AG09319 (cell line): Measurements from ENCODE around the gene CD58.

Experiments
- DNase-seq: peaks from one replicate; pipeline ENCODE4 v3.0.0-alpha.2; 2010; ENCODE audit warnings: low read depth; ENCODE audit errors: extremely low read depth
- TF ChIP-seq, protein P1 (sequence below): IDR thresholded peaks from 2 replicates; pipeline ENCODE4 v1.5.1; 2011; ENCODE audit warnings: low read depth, mild to moderate bottlenecking, inconsistent platforms, low read length, moderate library complexity

Gene CD58

DNA sequence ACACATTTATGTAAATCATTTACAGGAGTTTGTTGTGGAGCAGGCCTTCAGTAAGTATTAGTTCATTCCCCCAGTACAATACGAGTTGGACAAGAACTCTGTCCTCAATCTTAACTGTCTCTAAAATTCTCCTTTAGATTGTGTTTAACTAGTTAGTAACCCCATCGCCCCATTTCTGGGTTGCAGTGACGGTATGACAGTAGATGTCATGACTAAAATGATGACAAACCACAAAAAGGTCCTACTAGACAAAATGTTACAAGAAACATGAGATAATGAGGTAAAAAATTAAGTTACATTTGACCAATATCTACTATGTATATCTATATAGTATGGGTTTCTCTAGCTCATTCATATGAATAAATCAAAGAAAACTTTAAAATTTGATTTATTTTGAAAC is 41.1 kb downstream of the CD58 start:
- no peak for DNase-seq
- TF ChIP-seq, protein P1, sequence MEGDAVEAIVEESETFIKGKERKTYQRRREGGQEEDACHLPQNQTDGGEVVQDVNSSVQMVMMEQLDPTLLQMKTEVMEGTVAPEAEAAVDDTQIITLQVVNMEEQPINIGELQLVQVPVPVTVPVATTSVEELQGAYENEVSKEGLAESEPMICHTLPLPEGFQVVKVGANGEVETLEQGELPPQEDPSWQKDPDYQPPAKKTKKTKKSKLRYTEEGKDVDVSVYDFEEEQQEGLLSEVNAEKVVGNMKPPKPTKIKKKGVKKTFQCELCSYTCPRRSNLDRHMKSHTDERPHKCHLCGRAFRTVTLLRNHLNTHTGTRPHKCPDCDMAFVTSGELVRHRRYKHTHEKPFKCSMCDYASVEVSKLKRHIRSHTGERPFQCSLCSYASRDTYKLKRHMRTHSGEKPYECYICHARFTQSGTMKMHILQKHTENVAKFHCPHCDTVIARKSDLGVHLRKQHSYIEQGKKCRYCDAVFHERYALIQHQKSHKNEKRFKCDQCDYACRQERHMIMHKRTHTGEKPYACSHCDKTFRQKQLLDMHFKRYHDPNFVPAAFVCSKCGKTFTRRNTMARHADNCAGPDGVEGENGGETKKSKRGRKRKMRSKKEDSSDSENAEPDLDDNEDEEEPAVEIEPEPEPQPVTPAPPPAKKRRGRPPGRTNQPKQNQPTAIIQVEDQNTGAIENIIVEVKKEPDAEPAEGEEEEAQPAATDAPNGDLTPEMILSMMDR, result no peak

DNA sequence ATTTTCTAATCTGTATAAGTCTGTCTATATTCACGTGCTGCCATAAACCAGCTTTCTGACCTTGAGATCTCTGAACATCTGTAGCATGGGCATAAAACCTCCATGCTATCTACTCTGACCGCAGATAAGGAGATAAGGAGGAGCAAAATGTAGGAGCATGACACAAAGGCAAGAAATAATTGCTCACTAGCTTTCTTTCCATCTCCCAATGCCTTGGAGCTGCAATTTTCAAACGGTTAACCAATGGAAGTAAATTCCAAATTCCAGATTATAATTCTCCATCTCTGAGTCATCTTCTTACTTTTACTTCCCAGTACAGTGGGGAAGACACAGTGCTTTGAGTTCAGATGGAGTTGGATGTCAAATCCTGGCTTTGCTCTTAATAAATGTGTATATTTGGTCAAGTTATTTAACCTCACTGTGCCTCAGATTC is 41.6 kb downstream of the CD58 start:
- DNase-seq, result no peak
- TF ChIP-seq, protein P1, result no peak

DNA sequence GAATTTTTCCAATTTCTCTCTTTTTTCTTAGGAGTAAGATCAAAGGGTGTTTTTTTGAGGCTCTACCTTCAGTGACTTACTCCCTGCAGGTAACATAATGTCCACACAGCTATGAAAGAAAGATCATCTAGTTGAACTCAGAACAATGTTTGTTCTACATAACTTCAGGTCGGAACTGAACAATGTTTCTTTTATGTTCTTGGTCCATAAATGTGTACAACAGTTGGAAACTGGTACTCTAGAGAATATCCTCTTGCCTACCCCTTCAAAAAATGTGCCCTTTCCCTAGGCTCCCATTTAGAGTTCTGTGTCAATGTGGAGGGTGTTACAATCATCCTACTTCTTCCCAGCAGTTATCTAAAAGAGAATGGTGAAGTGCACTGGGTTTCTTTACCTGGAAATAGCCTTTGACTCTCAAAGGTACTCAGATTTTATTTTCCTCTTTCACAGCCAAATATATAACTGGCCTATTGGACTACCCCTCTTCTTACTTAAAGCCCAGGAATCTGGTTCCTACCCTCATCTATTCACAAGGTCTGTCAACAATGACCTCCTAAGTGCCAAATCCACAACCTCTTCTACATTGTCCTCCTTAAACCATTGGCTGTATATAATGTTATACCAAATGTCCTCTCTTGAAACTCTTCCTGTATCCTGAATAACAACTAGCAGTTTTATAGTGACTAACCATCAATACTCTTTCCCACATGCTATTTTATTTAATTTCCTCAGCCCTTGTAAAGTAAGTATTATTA is 42.3 kb downstream of the CD58 start:
- TF ChIP-seq, protein P1, result no peak
- no peak for DNase-seq

DNA sequence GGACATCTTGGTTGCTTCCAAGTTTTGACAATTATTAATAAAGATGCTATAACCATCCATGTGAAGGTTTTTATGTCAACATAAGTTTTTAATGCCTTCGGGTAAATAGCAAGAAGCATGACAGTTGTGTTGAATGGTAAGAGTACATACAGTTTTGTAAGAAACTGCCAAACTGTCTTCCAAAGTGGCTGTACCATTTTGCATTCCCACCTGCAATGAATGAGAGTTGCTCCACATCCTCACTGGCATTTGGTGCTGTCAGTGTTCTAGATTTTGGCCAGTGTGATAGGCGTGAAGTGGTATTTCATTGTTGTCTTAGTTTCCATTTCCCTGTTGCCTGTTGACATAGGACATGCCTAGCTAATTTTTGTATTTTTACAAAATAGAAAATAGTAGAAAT is 45.4 kb downstream of the CD58 start:
- TF ChIP-seq, protein P1, result no peak

DNA sequence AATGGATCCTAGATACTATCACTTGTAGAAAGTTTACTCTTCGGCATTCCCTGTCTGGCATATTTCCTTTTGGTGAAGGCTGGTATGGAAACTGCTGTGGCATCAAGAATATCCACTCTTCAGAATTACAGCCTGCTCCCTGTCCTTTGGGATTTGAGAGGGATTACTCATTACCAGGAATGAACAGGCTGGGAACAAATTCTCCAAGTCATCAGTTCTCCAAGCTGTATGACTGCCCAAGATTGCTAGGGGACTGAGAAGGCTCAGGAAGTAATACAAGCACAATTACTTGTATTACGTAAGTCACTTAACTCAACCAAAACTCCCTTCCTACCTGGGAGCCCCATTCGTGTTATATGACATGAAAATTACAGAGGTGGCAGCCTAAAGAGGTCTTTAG is 49.6 kb downstream of the CD58 start:
- DNase-seq, result no peak
- TF ChIP-seq, protein P1, result no peak

More for the DNA sequence above, 45.4 kb downstream of the CD58 start:
- no peak for DNase-seq

DNA sequence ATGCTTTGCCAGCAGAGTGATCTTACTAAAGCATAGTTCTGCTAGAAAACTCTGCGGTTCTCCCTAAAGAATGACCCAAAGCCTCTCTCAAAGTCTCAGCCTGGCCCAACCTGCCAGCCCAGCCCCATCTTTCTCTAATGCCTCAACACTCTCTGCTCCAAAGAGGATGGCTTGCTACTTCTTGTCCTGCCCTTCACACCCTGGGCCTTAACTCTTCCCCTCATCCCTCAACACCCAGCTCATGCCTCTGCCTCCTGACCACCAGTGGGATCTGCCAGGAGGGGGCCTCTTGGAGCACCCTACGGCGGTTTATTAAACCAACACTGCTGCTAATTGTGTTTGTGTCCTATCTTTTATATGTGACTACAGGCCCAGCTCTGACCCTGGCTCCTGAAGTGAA is 52.4 kb downstream of the CD58 start:
- TF ChIP-seq, protein P1, result no peak
- no peak for DNase-seq

DNA sequence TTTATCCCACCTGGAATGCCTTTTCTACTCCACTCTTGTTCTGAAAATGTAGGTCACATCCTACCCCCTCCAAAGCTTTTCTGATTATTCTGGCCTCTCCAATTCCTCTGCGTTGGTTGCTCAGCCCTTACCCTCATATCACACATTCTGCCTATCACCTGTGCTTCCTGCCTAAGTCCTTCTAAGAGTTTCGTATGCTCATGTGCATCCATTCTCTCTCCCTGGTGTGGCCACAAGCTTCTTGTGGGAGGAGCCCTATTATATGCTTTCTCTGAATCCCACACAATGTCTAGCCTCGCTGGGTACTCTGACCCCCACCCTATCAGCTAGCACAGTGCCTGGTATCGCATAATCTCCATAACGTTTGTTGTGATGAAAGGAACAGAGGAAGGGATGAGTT is 54.2 kb downstream of the CD58 start:
- TF ChIP-seq, protein P1, result no peak
- DNase-seq, result no peak
